Measurements from ENCODE around the gene MASP1. TPM values are rescaled to one million over a fixed set of nuclear protein-coding genes. Genes with fewer than 3 reads are reported as not detected.
A peak's percentile ranks its signal among the peaks of the same experiment; 100 is the strongest.

MASP1 gene
- total and polyA plus RNA-seq, 2 experiments from 2014 or later: 397 to 517 TPM

DNA sequence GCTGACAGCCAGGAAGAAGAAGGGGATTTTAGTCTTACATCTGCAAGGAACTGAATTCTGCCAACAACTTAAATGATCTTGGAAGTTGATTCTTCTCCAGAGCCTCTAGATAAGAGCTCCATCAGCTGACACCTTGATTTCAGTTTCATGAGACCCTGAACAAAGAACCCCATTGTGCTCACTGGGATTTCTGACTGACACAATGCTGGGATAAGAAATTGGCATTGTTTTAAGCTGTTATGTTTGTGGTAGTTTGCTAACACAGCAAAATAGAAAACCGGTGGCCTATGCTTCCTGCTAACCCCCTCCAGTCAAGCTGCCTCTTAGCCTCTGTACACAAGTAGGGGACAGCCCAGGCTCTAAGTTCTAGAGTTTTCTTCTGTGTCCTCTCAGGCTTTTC is 36.2 kb downstream of the MASP1 start:
- peak in 1 of 2 donors; percentile 66 for DNase-seq (ENCODE audit: low read depth in 1 of 2, low spot score in 1 of 2)
- H3K4me3 ChIP-seq: no peak overlapping the region
- no peaks in the 10 kb centered on the region for H3K9me3 ChIP-seq (ENCODE audit: low read depth)
- peak overlapping the region; percentile 41 for H3K27ac ChIP-seq
- peaks cover 13% of the 10 kb centered on the region for H3K4me1 ChIP-seq (ENCODE audit: low read depth)
- TF ChIP-seq, protein P1, sequence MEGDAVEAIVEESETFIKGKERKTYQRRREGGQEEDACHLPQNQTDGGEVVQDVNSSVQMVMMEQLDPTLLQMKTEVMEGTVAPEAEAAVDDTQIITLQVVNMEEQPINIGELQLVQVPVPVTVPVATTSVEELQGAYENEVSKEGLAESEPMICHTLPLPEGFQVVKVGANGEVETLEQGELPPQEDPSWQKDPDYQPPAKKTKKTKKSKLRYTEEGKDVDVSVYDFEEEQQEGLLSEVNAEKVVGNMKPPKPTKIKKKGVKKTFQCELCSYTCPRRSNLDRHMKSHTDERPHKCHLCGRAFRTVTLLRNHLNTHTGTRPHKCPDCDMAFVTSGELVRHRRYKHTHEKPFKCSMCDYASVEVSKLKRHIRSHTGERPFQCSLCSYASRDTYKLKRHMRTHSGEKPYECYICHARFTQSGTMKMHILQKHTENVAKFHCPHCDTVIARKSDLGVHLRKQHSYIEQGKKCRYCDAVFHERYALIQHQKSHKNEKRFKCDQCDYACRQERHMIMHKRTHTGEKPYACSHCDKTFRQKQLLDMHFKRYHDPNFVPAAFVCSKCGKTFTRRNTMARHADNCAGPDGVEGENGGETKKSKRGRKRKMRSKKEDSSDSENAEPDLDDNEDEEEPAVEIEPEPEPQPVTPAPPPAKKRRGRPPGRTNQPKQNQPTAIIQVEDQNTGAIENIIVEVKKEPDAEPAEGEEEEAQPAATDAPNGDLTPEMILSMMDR (IDR thresholded peaks at IDR 0.05; ENCODE audit: low read depth, low read length): no peak
- no peaks in the 10 kb centered on the region for H3K27me3 ChIP-seq
- H3K36me3 ChIP-seq: peaks cover 74% of the 10 kb centered on the region

DNA sequence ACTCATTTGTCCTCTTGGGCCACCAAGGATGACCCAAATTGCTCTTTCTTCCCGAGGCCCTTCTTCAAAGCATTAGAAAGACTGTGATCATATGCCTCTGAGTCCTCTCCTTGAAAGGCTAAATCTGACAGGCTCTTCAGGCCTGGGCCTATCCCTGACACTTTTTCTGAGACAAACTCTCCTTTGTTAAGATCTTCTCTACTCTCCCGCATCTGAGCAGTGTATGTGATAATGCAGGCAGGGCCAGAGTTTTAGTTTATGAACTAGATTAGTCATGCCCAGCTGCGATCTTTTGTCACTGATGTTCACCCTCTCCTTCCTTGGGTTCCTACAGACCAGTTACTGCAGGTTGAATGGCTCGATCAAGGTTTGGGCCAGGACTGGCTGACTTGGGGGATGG is 39.2 kb downstream of the MASP1 start:
- no peak for DNase-seq (ENCODE audit: low read depth in 1 of 2, low spot score in 1 of 2)
- no peak overlapping the region for H3K4me3 ChIP-seq
- H3K27me3 ChIP-seq: no peaks in the 10 kb centered on the region
- H3K4me1 ChIP-seq (ENCODE audit: low read depth): no peaks in the 10 kb centered on the region
- no peak overlapping the region for H3K27ac ChIP-seq
- H3K9me3 ChIP-seq (ENCODE audit: low read depth): no peaks in the 10 kb centered on the region
- H3K36me3 ChIP-seq: peaks cover 63% of the 10 kb centered on the region
- TF ChIP-seq, protein P1 (IDR thresholded peaks at IDR 0.05; ENCODE audit: low read depth, low read length): no peak

DNA sequence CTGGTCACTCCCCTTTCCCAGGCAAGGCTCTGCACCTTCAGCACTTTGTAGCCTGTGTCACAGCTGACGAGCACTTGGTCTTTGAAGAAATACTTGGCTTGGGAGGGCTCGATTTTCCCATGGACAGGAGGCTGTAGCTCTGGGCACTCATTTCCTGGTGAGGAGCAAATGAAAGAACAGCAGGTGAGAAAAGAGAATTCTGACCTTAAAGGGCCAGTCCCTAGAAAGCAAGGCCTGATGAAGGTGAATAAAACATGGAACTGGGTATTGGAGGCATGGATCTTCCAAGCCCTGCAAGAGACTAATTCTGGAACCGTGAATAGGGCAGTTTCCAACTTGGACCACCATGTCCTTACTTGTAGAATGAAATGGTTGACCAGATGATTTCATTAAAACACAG is 39.9 kb downstream of the MASP1 start:
- Histone ChIP-seq H3K27ac (no peak overlapping the region), H3K4me3 (no peak overlapping the region), H3K36me3 (peaks cover 55% of the 10 kb centered on the region), H3K4me1 (ENCODE audit: low read depth) (no peaks in the 10 kb centered on the region), H3K9me3 (ENCODE audit: low read depth) (no peaks in the 10 kb centered on the region), H3K27me3 (no peaks in the 10 kb centered on the region)
- TF ChIP-seq, protein P1 (IDR thresholded peaks at IDR 0.05; ENCODE audit: low read depth, low read length): no peak
- no peak for DNase-seq (ENCODE audit: low read depth in 1 of 2, low spot score in 1 of 2)

DNA sequence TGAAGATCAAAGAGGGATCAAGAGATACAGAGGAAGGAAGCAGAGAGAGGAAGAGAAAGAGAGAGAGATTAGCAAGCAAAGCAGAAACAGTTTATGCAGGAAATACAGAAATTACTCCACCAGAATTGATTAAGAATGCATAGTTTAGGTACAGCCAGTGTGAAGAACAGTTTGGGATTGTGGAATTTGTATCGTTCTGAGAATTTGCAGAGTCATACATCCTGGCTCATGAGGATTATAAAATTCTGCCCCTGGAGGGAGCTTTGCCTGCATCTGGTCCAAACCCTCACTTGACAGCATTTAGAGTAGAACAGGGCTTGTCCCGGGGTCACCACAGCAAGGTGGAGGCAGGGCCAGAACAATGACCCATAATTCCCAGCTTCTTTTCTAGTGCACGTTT is 44.1 kb downstream of the MASP1 start:
- Histone ChIP-seq H3K27ac (peak overlapping the region; percentile 59), H3K4me1 (ENCODE audit: low read depth) (no peaks in the 10 kb centered on the region), H3K9me3 (ENCODE audit: low read depth) (no peaks in the 10 kb centered on the region), H3K4me3 (no peak overlapping the region), H3K36me3 (peaks cover 34% of the 10 kb centered on the region), H3K27me3 (no peaks in the 10 kb centered on the region)
- no peak for DNase-seq (ENCODE audit: low read depth in 1 of 2, low spot score in 1 of 2)
- TF ChIP-seq, protein P1 (IDR thresholded peaks at IDR 0.05; ENCODE audit: low read depth, low read length): no peak

DNA sequence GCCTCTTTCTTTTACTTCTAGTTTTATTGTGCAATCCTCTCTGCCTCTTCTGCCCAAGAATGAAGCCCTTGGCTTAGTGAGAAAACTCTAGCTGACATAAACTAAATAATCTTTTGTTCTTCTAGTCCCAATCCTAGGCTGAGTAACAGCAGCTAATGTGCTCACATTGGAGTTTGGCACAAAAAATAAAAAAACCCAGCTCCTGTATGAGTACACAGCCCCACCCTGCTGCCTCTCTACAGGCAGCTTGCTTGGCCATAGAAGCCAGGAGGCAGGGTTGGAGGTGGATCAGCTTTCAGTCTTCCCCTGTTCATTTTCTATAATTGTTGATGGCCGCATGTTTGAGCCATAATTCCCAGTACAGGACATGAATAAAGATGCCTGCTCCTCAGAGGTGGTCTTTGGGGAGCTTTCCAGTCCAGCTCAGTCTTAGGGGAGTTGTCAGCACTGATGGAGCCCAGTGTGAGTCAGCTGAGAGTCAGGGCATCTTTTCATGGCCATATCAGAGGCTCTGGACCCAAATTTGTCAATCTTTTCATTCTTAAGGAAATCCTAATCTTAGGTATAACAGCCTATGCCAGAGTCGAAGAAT is 47.5 kb downstream of the MASP1 start:
- H3K9me3 ChIP-seq (ENCODE audit: low read depth): no peaks in the 10 kb centered on the region
- TF ChIP-seq, protein P1 (IDR thresholded peaks at IDR 0.05; ENCODE audit: low read depth, low read length): no peak
- H3K4me1 ChIP-seq (ENCODE audit: low read depth): peaks cover 7% of the 10 kb centered on the region
- H3K4me3 ChIP-seq: no peak overlapping the region
- H3K27me3 ChIP-seq: no peaks in the 10 kb centered on the region
- peaks cover 5% of the 10 kb centered on the region for H3K36me3 ChIP-seq
- DNase-seq (ENCODE audit: low read depth in 1 of 2, low spot score in 1 of 2): no peak
- H3K27ac ChIP-seq: no peak overlapping the region
